SK-N-SH (cell line): ENCODE measurements around the gene WWOX. TPM values are rescaled to one million over a fixed set of nuclear protein-coding genes. Genes with fewer than 3 reads are reported as not detected.

ENCODE experiments used
- CTCF ChIA-PET: fragments of 300-600, 350-600 bp; formaldehyde crosslinking; extraction: SDS; loops from one replicate; lab custom pipeline; 2021; lab: Yijun Ruan, JAX
- POLR2A ChIA-PET: fragments of 350-600 bp; sonication (Branson Sonifier 250); formaldehyde crosslinking; extraction: SDS; loops from one replicate; lab custom pipeline; 2020; ENCODE audit warnings: antibody characterized with exemption, inconsistent platforms; lab: Yijun Ruan, JAX
- DNase-seq: peaks from one replicate; pipeline ENCODE4 v3.0.0; 2012
- H2AFZ ChIP-seq: fragments of 200-600 bp; sonication (generic); 2 replicates; pipeline ENCODE4 v1.8.1; 2016; ENCODE audit warnings: antibody characterized with exemption, mild to moderate bottlenecking, low read depth
- H3F3A ChIP-seq: fragments of 200-600 bp; sonication (generic); replicated peaks from 2 replicates; pipeline ENCODE3; 2016; ENCODE audit warnings: antibody characterized with exemption, mild to moderate bottlenecking; ENCODE audit not compliant: insufficient read depth
- H3K27ac ChIP-seq, 2 experiments: fragments of 200-500 bp in 1 of 2; fragments of 200-600 bp in 1 of 2; sonication (Bioruptor generic) in 1 of 2; sonication (generic), shearing (Covaris generic) in 1 of 2; 2 replicates each; pipeline versions ENCODE4 v1.5.1 to v1.6.1; 2014 to 2016; ENCODE audit warnings: low read depth in 2 of 2, inconsistent platforms in 1 of 2, low read length in 1 of 2, mild to moderate bottlenecking in 1 of 2, mixed read lengths in 1 of 2
- H3K27me3 ChIP-seq: fragments of 200-600 bp; sonication (generic), shearing (Covaris generic); 2 replicates; pipeline ENCODE4 v1.6.1; 2016; ENCODE audit warnings: mixed run types; ENCODE audit not compliant: insufficient read depth
- H3K36me3 ChIP-seq, 2 experiments: fragments of 200-500 bp in 1 of 2; fragments of 200-600 bp in 1 of 2; sonication (Bioruptor generic) in 1 of 2; sonication (generic) in 1 of 2; replicated peaks in 1 of 2; 2 replicates each; pipeline versions ENCODE3 to v1.5.1; 2014 to 2016; ENCODE audit warnings: low read length in 1 of 2, mild to moderate bottlenecking in 1 of 2; ENCODE audit not compliant: insufficient read depth in 2 of 2, control insufficient read depth in 1 of 2
- H3K4me1 ChIP-seq, 2 experiments: fragments of 200-500 bp in 1 of 2; fragments of 200-600 bp in 1 of 2; sonication (Bioruptor generic) in 1 of 2; sonication (generic), shearing (Covaris generic) in 1 of 2; 2 replicates each; pipeline versions ENCODE4 v1.5.1 to v1.6.1; 2014 to 2016; ENCODE audit warnings: low read depth in 1 of 2, low read length in 1 of 2, mixed run types in 1 of 2; ENCODE audit not compliant: insufficient read depth in 2 of 2, control insufficient read depth in 1 of 2
- H3K4me2 ChIP-seq: fragments of 200-600 bp; sonication (generic), shearing (Covaris generic); 2 replicates; pipeline ENCODE4 v1.6.1; 2017; ENCODE audit warnings: mixed run types
- H3K4me3 ChIP-seq, 2 experiments: fragments of 200-500 bp in 1 of 2; fragments of 200-600 bp in 1 of 2; sonication (Bioruptor generic) in 1 of 2; sonication (generic), shearing (Covaris generic) in 1 of 2; 2 replicates each; pipeline versions ENCODE4 v1.5.1 to v1.8.1; 2014 to 2016; ENCODE audit warnings: low read depth in 2 of 2, inconsistent platforms in 1 of 2, low read length in 1 of 2, mild to moderate bottlenecking in 1 of 2, mixed read lengths in 1 of 2, moderate library complexity in 1 of 2
- H3K79me2 ChIP-seq: fragments of 200-600 bp; sonication (generic); 2 replicates; pipeline ENCODE4 v1.8.1; 2017; ENCODE audit warnings: mild to moderate bottlenecking; ENCODE audit not compliant: insufficient read depth
- H3K9ac ChIP-seq: fragments of 200-600 bp; sonication (generic); 2 replicates; pipeline ENCODE4 v1.6.1; 2017; ENCODE audit warnings: mixed run types
- H3K9me2 ChIP-seq: fragments of 200-600 bp; sonication (generic); 2 replicates; pipeline ENCODE4 v1.6.1; 2017; ENCODE audit warnings: mixed run types
- H3K9me3 ChIP-seq: fragments of 200-600 bp; sonication (generic); 2 replicates; pipeline ENCODE4 v1.6.1; 2017; ENCODE audit warnings: mixed run types, mild to moderate bottlenecking, moderate library complexity
- H4K20me1 ChIP-seq: fragments of 200-600 bp; sonication (generic); 2 replicates; pipeline ENCODE4 v1.6.1; 2017; ENCODE audit warnings: mild to moderate bottlenecking, mixed run types; ENCODE audit not compliant: insufficient read depth
- CHD2 ChIP-seq: fragments of 150-350 bp; IDR thresholded peaks from 2 replicates; pipeline ENCODE4 v1.6.1; 2018; ENCODE audit warnings: low read length; ENCODE audit not compliant: partially characterized antibody
- EZH2phosphoT487 ChIP-seq: fragments of 200-600 bp; sonication (generic); IDR thresholded peaks from 2 replicates; pipeline ENCODE4 v1.6.1; 2017; ENCODE audit warnings: low read depth, mixed run types, mild to moderate bottlenecking, antibody characterized with exemption, moderate library complexity, borderline replicate concordance
- FOXJ3 ChIP-seq: sonication (generic); formaldehyde crosslinking; IDR thresholded peaks from 2 replicates; pipeline ENCODE4 v1.5.1; 2020; ENCODE audit warnings: mild to moderate bottlenecking, missing genetic modification reagents
- GABPA ChIP-seq: IDR thresholded peaks from 2 replicates; pipeline ENCODE4 v1.4.0; 2012; ENCODE audit warnings: low read depth, mild to moderate bottlenecking
- JUND ChIP-seq: IDR thresholded peaks from 2 replicates; pipeline ENCODE4 v1.4.0; 2012
- MEF2A ChIP-seq: IDR thresholded peaks from 2 replicates; pipeline ENCODE4 v1.4.0; 2012; ENCODE audit warnings: low read depth, borderline replicate concordance
- NFIC ChIP-seq: IDR thresholded peaks from 2 replicates; pipeline ENCODE4 v1.4.0; 2012; ENCODE audit warnings: borderline replicate concordance
- POLR2AphosphoS5 ChIP-seq: IDR thresholded peaks from 2 replicates; pipeline ENCODE4 v1.6.1; 2012; ENCODE audit warnings: low read depth, low read length
- RAD21 ChIP-seq: IDR thresholded peaks from 2 replicates; pipeline ENCODE4 v1.6.1; 2012; ENCODE audit warnings: mild to moderate bottlenecking, low read length
- RCOR1 ChIP-seq: fragments of 150-350 bp; IDR thresholded peaks from 2 replicates; pipeline ENCODE4 v1.6.1; 2017; ENCODE audit warnings: antibody characterized with exemption, low read length
- RXRA ChIP-seq: IDR thresholded peaks from 2 replicates; pipeline ENCODE4 v1.4.0; 2012; ENCODE audit warnings: low read depth, mild to moderate bottlenecking, borderline replicate concordance
- TAF1 ChIP-seq: IDR thresholded peaks from 2 replicates; pipeline ENCODE4 v1.6.1; 2012; ENCODE audit warnings: low read depth, mild to moderate bottlenecking, low read length, moderate library complexity, borderline replicate concordance
- TCF12 ChIP-seq: IDR thresholded peaks from 2 replicates; pipeline ENCODE4 v1.4.0; 2012
- YY1 ChIP-seq: IDR thresholded peaks from 2 replicates; pipeline ENCODE4 v1.4.0; 2012; ENCODE audit warnings: low read depth, mild to moderate bottlenecking
- WGBS: methylation state at CpG from one replicate; pipeline ENCODE4 v1.1.6; 2017; ENCODE audit warnings: low lambda C conversion rate; 5-methylcytosine and 5-hydroxymethylcytosine counted together
- polyA plus RNA-seq, 3 experiments: library from polyadenylated mRNA; depleted of rRNA; stranded (reverse); fragments of >200 nt; gene quantifications; 2 replicates each; pipeline ENCODE4 v1.2.3, GENCODE V29; 2012
- TF ChIP-seq, protein P1 (sequence below): fragments of 150-350 bp; IDR thresholded peaks from 2 replicates; pipeline ENCODE4 v1.6.1; 2017; ENCODE audit warnings: antibody characterized with exemption, low read length, low read depth, borderline replicate concordance
- TF ChIP-seq, protein P2 (sequence below): IDR thresholded peaks from 2 replicates; pipeline ENCODE4 v1.6.1; 2012; ENCODE audit warnings: mild to moderate bottlenecking, low read depth, low read length, moderate library complexity
- TF ChIP-seq, protein P3 (sequence below): fragments of 200-600 bp; sonication (generic); IDR thresholded peaks from 2 replicates; pipeline ENCODE4 v1.6.1; 2017; ENCODE audit warnings: antibody characterized with exemption, mild to moderate bottlenecking, moderate library complexity

Gene WWOX
- polyA plus RNA-seq, 1 of the 3 experiments (the other 2 are of a cell fraction) = 10.8 TPM

GRCh38 chr16:78715106-78715505, 615.7 kb downstream of the WWOX start (continued):
- TF ChIP-seq TCF12 = no peak
- TF ChIP-seq POLR2AphosphoS5 = no peak
- no peak for TF ChIP-seq FOXJ3 (CRISPR knock-in tag)
- no peak for TF ChIP-seq JUND
- no peak for TF ChIP-seq EZH2phosphoT487
- TF ChIP-seq CHD2 = no peak

GRCh38 chr16:78715673-78716072, 616.2 kb downstream of the WWOX start:
- H3F3A ChIP-seq = no peaks in the 10 kb centered on the region
- H3K79me2 ChIP-seq = no peaks in the 10 kb centered on the region
- no peaks in the 10 kb centered on the region for H3K27me3 ChIP-seq
- CTCF ChIA-PET = interaction anchor here (1.0 to 1.4 kb wide), 2 partner anchors 9 to 279 kb away, joined by 3 to 6 read pairs; no protein-coding TSS in a partner anchor
- H4K20me1 ChIP-seq = no peaks in the 10 kb centered on the region
- H3K4me1 ChIP-seq = no peaks in the 10 kb centered on the region
- 54% methylated on average over 4 of the region's 4 CpGs for WGBS
- H2AFZ ChIP-seq = no peak overlapping the region
- no peak overlapping the region for H3K9ac ChIP-seq
- POLR2A ChIA-PET = no interaction called here
- no peaks in the 10 kb centered on the region for H3K9me2 ChIP-seq
- no peak overlapping the region for H3K4me2 ChIP-seq
- H3K27ac ChIP-seq = no peak overlapping the region
- DNase-seq = no peak
- no peaks in the 10 kb centered on the region for H3K9me3 ChIP-seq
- TF ChIP-seq, protein P1, sequence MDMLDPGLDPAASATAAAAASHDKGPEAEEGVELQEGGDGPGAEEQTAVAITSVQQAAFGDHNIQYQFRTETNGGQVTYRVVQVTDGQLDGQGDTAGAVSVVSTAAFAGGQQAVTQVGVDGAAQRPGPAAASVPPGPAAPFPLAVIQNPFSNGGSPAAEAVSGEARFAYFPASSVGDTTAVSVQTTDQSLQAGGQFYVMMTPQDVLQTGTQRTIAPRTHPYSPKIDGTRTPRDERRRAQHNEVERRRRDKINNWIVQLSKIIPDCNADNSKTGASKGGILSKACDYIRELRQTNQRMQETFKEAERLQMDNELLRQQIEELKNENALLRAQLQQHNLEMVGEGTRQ = no peak
- TF ChIP-seq, protein P2, sequence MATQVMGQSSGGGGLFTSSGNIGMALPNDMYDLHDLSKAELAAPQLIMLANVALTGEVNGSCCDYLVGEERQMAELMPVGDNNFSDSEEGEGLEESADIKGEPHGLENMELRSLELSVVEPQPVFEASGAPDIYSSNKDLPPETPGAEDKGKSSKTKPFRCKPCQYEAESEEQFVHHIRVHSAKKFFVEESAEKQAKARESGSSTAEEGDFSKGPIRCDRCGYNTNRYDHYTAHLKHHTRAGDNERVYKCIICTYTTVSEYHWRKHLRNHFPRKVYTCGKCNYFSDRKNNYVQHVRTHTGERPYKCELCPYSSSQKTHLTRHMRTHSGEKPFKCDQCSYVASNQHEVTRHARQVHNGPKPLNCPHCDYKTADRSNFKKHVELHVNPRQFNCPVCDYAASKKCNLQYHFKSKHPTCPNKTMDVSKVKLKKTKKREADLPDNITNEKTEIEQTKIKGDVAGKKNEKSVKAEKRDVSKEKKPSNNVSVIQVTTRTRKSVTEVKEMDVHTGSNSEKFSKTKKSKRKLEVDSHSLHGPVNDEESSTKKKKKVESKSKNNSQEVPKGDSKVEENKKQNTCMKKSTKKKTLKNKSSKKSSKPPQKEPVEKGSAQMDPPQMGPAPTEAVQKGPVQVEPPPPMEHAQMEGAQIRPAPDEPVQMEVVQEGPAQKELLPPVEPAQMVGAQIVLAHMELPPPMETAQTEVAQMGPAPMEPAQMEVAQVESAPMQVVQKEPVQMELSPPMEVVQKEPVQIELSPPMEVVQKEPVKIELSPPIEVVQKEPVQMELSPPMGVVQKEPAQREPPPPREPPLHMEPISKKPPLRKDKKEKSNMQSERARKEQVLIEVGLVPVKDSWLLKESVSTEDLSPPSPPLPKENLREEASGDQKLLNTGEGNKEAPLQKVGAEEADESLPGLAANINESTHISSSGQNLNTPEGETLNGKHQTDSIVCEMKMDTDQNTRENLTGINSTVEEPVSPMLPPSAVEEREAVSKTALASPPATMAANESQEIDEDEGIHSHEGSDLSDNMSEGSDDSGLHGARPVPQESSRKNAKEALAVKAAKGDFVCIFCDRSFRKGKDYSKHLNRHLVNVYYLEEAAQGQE = no peak
- TF ChIP-seq YY1 = no peak
- TF ChIP-seq TAF1 = no peak
- no peak for TF ChIP-seq TCF12
- no peak for TF ChIP-seq RXRA
- TF ChIP-seq MEF2A = no peak
- no peaks in the 10 kb centered on the region for H3K36me3 ChIP-seq
- no peak overlapping the region for H3K4me3 ChIP-seq

DNA sequence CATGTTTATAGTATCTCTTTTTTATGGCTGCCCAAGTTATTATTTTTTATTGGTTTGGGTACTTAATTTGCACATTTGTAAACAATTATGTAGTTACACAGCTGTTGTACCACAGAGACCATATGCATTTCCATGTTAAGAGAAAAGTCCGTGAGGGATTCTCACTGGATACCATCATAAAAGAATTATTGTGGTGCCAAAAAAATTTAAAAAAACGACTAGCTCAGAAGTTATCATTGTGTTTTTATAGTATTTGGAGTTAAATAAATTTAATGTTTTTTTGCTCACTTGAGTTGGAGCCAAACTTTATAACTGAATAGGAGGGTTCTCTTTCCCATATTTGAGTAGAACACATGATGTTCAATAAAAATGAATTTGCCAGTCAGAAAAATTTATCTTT, 618.7 kb downstream of the WWOX start:
- POLR2A ChIA-PET = no interaction called here
- Histone ChIP-seq H3F3A (no peaks in the 10 kb centered on the region), H3K9me3 (no peaks in the 10 kb centered on the region), H2AFZ (no peak overlapping the region), H3K79me2 (no peaks in the 10 kb centered on the region), H3K4me1 (no peaks in the 10 kb centered on the region), H3K9ac (no peak overlapping the region), H3K27ac (no peak overlapping the region), H3K4me3 (no peak overlapping the region), H3K4me2 (no peak overlapping the region), H3K27me3 (no peaks in the 10 kb centered on the region), H3K36me3 (no peaks in the 10 kb centered on the region), H3K9me2 (no peaks in the 10 kb centered on the region), H4K20me1 (no peaks in the 10 kb centered on the region)
- CTCF ChIA-PET = no interaction called here
- no peak for DNase-seq
- 33% methylated on average over 2 of the region's 2 CpGs for WGBS
- no peak for TF ChIP-seq TAF1
- no peak for TF ChIP-seq RAD21
- no peak for TF ChIP-seq NFIC
- TF ChIP-seq POLR2AphosphoS5 = no peak
- no peak for TF ChIP-seq RCOR1
- TF ChIP-seq, protein P3, sequence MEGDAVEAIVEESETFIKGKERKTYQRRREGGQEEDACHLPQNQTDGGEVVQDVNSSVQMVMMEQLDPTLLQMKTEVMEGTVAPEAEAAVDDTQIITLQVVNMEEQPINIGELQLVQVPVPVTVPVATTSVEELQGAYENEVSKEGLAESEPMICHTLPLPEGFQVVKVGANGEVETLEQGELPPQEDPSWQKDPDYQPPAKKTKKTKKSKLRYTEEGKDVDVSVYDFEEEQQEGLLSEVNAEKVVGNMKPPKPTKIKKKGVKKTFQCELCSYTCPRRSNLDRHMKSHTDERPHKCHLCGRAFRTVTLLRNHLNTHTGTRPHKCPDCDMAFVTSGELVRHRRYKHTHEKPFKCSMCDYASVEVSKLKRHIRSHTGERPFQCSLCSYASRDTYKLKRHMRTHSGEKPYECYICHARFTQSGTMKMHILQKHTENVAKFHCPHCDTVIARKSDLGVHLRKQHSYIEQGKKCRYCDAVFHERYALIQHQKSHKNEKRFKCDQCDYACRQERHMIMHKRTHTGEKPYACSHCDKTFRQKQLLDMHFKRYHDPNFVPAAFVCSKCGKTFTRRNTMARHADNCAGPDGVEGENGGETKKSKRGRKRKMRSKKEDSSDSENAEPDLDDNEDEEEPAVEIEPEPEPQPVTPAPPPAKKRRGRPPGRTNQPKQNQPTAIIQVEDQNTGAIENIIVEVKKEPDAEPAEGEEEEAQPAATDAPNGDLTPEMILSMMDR = no peak
- no peak for TF ChIP-seq GABPA
- TF ChIP-seq EZH2phosphoT487 = no peak
- TF ChIP-seq, protein P2 = no peak
